Liver (tissue), 9 donors: Measurements from ENCODE around the gene HRH2. TPM values are rescaled to one million over a fixed set of nuclear protein-coding genes. Genes with fewer than 3 reads are reported as not detected.

ENCODE experiments used
- DNase-seq: peaks from one replicate; pipeline ENCODE4 v3.0.0-alpha.2; 2017; ENCODE audit warnings: low spot score
- H3K27ac ChIP-seq, 2 donors: one replicate each; pipeline ENCODE4 v1.7.0; 2013; ENCODE audit warnings: inconsistent platforms in 2 of 2, low read length in 2 of 2, control low read depth in 1 of 2, low read depth in 1 of 2, mild to moderate bottlenecking in 1 of 2
- H3K27me3 ChIP-seq, 4 donors: one replicate each; pipeline versions ENCODE4 v1.6.1 to v1.7.0; 2013; ENCODE audit warnings: low read length in 3 of 4, inconsistent platforms in 1 of 4, mild to moderate bottlenecking in 1 of 4, moderate library complexity in 1 of 4; ENCODE audit not compliant: control insufficient read depth in 4 of 4, insufficient read depth in 4 of 4
- H3K36me3 ChIP-seq, 4 donors: one replicate each; pipeline versions ENCODE4 v1.6.1 to v1.7.0; 2013; ENCODE audit warnings: low read length in 3 of 4, mild to moderate bottlenecking in 3 of 4, low read depth in 1 of 4, moderate library complexity in 1 of 4; ENCODE audit not compliant: control insufficient read depth in 4 of 4, insufficient read depth in 3 of 4
- H3K4me1 ChIP-seq, 4 donors: one replicate each; pipeline versions ENCODE4 v1.6.1 to v1.7.0; 2013; ENCODE audit warnings: low read length in 3 of 4, mild to moderate bottlenecking in 3 of 4, moderate library complexity in 1 of 4; ENCODE audit not compliant: control insufficient read depth in 4 of 4, insufficient read depth in 4 of 4
- H3K4me3 ChIP-seq, 3 donors: one replicate each; pipeline versions ENCODE4 v1.6.1 to v1.7.0; 2013; ENCODE audit warnings: low read length in 3 of 3, control low read depth in 1 of 3, low read depth in 1 of 3, mild to moderate bottlenecking in 1 of 3
- H3K9ac ChIP-seq, 2 donors: one replicate each; pipeline ENCODE4 v1.7.0; 2013; ENCODE audit warnings: low read length in 2 of 2, mild to moderate bottlenecking in 2 of 2, moderate library complexity in 2 of 2, control low read depth in 1 of 2, low read depth in 1 of 2
- H3K9me3 ChIP-seq, 4 donors: one replicate each; pipeline versions ENCODE4 v1.6.1 to v1.7.0; 2013; ENCODE audit warnings: low read length in 3 of 4; ENCODE audit not compliant: control insufficient read depth in 4 of 4
- EGR1 ChIP-seq, 2 donors: IDR thresholded peaks; 2 replicates each; pipeline ENCODE4 v1.6.1; 2016 to 2018; ENCODE audit warnings: antibody characterized with exemption in 2 of 2, low read depth in 2 of 2
- FOXA1 ChIP-seq: IDR thresholded peaks from 2 replicates; pipeline ENCODE4 v1.6.1; 2016; ENCODE audit warnings: antibody characterized with exemption
- FOXA2 ChIP-seq: IDR thresholded peaks from 2 replicates; pipeline ENCODE4 v1.6.1; 2016; ENCODE audit warnings: antibody characterized with exemption
- GABPA ChIP-seq, 2 donors: IDR thresholded peaks in 1 of 2; conservative IDR thresholded peaks in 1 of 2; 2 replicates each; pipeline ENCODE4 v1.6.1; 2016; ENCODE audit warnings: antibody characterized with exemption in 2 of 2, mild to moderate bottlenecking in 1 of 2, moderate library complexity in 1 of 2
- HNF4A ChIP-seq, 2 donors: conservative IDR thresholded peaks; 2 replicates each; pipeline ENCODE4 v1.6.1; 2016; ENCODE audit warnings: antibody characterized with exemption in 2 of 2, mild to moderate bottlenecking in 2 of 2
- HNF4G ChIP-seq: IDR thresholded peaks from 2 replicates; pipeline ENCODE4 v1.6.1; 2016; ENCODE audit warnings: antibody characterized with exemption
- JUND ChIP-seq, 2 donors: IDR thresholded peaks; 2 replicates each; pipeline ENCODE4 v1.6.1; 2016; ENCODE audit warnings: antibody characterized with exemption in 2 of 2
- NR2F2 ChIP-seq: IDR thresholded peaks from 2 replicates; pipeline ENCODE4 v1.6.1; 2016; ENCODE audit warnings: antibody characterized with exemption
- RAD21 ChIP-seq, 2 donors: IDR thresholded peaks; 2 replicates each; pipeline ENCODE4 v1.6.1; 2016; ENCODE audit warnings: antibody characterized with exemption in 2 of 2, mild to moderate bottlenecking in 2 of 2
- RXRA ChIP-seq, 2 donors: IDR thresholded peaks; 2 replicates each; pipeline ENCODE4 v1.6.1; 2017 to 2018; ENCODE audit warnings: antibody characterized with exemption in 2 of 2, mild to moderate bottlenecking in 1 of 2
- SP1 ChIP-seq: IDR thresholded peaks from 2 replicates; pipeline ENCODE4 v1.6.1; 2018; ENCODE audit warnings: antibody characterized with exemption, mild to moderate bottlenecking
- TAF1 ChIP-seq: conservative IDR thresholded peaks from 2 replicates; pipeline ENCODE4 v1.6.1; 2016; ENCODE audit warnings: antibody characterized with exemption, mild to moderate bottlenecking
- YY1 ChIP-seq: IDR thresholded peaks from 2 replicates; pipeline ENCODE4 v1.6.1; 2016; ENCODE audit warnings: antibody characterized with exemption, mild to moderate bottlenecking
- WGBS: extraction: QIAGEN DNeasy Blood & Tissue Kit; methylation state at CpG from one replicate; pipeline ENCODE4 v1.1.7; 2013; 5-methylcytosine and 5-hydroxymethylcytosine counted together
- polyA plus RNA-seq, 2 donors: library from polyadenylated mRNA; stranded (reverse) in 1 of 2; unstranded in 1 of 2; fragments of 200-250 nt in 1 of 2; fragments of >200 nt in 1 of 2; fragmentation: Nextera tagmentation in 1 of 2; extraction: Ambion mirVana in 1 of 2; gene quantifications; one replicate each; pipeline versions ENCODE4 v1.2.1 to v1.2.3, GENCODE V29; 2013 to 2015
- total RNA-seq, 2 donors: library from RNA; depleted of rRNA; stranded (reverse); fragments of >200 nt; gene quantifications; one replicate each; pipeline ENCODE4 v1.2.3, GENCODE V29; 2014
- TF ChIP-seq, protein P1 (sequence below): fragments of 150-350 bp; IDR thresholded peaks from 2 replicates; pipeline ENCODE4 v1.5.1; 2017; ENCODE audit warnings: improper control_type of control experiment, low read depth, low read length; ENCODE audit not compliant: missing input control
- TF ChIP-seq, protein P2 (sequence below): IDR thresholded peaks from 2 replicates; pipeline ENCODE4 v1.6.1; 2016; ENCODE audit warnings: antibody characterized with exemption
- TF ChIP-seq, protein P3 (sequence below): IDR thresholded peaks from 2 replicates; pipeline ENCODE4 v1.6.1; 2016; ENCODE audit warnings: antibody characterized with exemption
- TF ChIP-seq, protein P4 (sequence below): IDR thresholded peaks from 2 replicates; pipeline ENCODE4 v1.6.1; 2016; ENCODE audit warnings: antibody characterized with exemption, mild to moderate bottlenecking
- TF ChIP-seq, protein P5 (sequence below): IDR thresholded peaks from 2 replicates; pipeline ENCODE4 v1.6.1; 2016; ENCODE audit warnings: antibody characterized with exemption
- donor health status: healthy.
- donor health status: healthy.
- donor health status: healthy.
- donor health status: healthy.
- donor health status: healthy.

HRH2 gene
- total and polyA plus RNA-seq, 4 donors: 0.44 to 2.6 (median 1.3) TPM

DNA sequence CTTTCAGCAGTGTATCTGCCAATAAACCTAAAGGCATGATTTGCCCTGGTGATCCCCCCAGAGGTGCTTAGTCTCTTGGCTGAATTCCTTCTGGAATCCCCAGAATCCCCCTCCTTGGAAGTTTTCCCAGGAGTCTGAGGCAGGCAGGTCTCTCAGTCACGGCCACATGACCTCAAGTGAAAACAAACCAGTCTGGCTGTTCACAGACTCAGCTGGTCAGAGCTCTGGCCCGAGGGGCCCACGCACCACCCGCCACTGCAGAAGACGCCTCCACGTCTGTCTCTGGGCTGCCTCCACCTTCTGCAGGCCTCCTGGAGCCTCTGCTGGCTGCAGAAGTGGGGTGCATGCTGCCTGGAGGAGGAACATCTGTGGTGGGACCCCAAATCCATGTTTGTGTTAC lies 52.5 kb downstream of the HRH2 start (continued):
- TF ChIP-seq, protein P1, sequence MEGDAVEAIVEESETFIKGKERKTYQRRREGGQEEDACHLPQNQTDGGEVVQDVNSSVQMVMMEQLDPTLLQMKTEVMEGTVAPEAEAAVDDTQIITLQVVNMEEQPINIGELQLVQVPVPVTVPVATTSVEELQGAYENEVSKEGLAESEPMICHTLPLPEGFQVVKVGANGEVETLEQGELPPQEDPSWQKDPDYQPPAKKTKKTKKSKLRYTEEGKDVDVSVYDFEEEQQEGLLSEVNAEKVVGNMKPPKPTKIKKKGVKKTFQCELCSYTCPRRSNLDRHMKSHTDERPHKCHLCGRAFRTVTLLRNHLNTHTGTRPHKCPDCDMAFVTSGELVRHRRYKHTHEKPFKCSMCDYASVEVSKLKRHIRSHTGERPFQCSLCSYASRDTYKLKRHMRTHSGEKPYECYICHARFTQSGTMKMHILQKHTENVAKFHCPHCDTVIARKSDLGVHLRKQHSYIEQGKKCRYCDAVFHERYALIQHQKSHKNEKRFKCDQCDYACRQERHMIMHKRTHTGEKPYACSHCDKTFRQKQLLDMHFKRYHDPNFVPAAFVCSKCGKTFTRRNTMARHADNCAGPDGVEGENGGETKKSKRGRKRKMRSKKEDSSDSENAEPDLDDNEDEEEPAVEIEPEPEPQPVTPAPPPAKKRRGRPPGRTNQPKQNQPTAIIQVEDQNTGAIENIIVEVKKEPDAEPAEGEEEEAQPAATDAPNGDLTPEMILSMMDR: no peak
- TF ChIP-seq, protein P2, sequence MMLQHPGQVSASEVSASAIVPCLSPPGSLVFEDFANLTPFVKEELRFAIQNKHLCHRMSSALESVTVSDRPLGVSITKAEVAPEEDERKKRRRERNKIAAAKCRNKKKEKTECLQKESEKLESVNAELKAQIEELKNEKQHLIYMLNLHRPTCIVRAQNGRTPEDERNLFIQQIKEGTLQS: no peak

DNA sequence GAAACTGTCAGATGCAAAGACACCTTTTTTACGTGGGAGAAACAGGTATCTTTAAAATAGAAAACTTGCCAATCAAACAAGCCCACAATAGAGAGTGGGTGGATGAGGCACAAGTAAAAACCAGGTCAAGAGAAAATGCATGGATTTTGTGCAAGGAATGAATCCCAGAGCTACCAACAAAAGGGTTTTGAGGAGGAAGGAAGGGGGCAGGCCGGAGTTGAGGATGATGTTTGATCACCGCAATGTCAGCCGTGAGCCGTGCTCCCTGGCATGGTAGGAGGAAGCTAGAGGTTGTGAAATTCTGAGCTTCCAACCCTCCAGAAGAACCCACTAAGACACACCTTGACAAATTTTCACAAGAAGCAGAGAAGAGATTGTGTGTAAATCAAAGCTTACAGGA lies 53.2 kb downstream of the HRH2 start:
- Histone ChIP-seq H3K4me3 (no peak overlapping the region), H3K9me3 (peaks cover 0 to 2% (median 0%) of the 10 kb centered on the region in 4 donors), H3K27ac (no peak overlapping the region), H3K9ac (no peak overlapping the region), H3K36me3 (no peaks in the 10 kb centered on the region), H3K27me3 (no peaks in the 10 kb centered on the region), H3K4me1 (no peaks in the 10 kb centered on the region)
- TF ChIP-seq GABPA (IDR thresholded peaks at IDR 0.05 in 1 of 2, conservative IDR thresholded peaks at IDR 0.05 in 1 of 2): no peak
- no peak for DNase-seq
- 85% methylated on average over 5 of the region's 5 CpGs for WGBS

DNA sequence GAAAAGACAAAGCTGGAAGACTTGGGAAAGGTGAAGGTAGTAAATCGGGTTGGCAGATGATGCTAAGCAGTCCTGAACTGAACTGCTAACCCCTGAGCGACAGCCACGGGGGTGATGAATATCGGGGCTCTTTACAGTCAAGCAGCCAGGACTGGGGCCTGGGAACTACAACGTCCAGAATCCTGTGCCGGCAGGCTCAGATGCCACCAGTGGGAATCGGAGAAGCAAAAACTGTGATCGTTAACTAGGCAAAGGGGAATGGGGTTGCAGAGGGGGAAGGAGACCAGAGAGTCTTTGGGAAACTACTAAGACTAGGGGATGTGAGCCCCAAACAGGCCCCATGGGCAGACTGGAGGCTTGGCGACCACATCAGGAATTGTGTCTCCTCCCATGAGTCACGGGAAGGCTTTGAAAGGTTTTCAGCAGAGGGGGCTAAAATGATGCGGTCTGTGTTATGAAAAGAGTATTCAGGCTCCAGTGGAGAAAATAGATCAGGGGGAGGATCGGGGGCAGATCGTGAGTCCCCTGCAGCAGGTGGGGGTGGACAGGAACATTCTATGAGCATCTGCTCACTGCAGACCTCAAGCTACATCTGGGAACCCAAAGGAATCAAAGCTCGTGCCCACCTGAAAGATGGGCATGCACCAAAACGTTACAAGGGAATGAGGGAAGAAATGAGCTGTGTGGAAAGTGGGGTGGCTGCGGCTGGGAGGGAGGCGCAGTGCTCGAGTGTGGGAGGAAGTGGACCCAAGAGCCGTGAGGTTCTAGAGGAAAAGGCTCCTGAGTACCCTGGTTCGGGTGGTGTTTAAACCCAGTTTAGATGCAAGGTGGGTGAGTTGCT lies 53.8 kb downstream of the HRH2 start:
- H3K4me3 ChIP-seq: no peak overlapping the region
- H3K9me3 ChIP-seq: peaks cover 0 to 2% (median under 1%) of the 10 kb centered on the region in 4 donors
- no peak overlapping the region for H3K27ac ChIP-seq
- 87% methylated on average over 20 of the region's 20 CpGs for WGBS
- H3K27me3 ChIP-seq: no peaks in the 10 kb centered on the region
- TF ChIP-seq YY1: no peak
- TF ChIP-seq, protein P3, sequence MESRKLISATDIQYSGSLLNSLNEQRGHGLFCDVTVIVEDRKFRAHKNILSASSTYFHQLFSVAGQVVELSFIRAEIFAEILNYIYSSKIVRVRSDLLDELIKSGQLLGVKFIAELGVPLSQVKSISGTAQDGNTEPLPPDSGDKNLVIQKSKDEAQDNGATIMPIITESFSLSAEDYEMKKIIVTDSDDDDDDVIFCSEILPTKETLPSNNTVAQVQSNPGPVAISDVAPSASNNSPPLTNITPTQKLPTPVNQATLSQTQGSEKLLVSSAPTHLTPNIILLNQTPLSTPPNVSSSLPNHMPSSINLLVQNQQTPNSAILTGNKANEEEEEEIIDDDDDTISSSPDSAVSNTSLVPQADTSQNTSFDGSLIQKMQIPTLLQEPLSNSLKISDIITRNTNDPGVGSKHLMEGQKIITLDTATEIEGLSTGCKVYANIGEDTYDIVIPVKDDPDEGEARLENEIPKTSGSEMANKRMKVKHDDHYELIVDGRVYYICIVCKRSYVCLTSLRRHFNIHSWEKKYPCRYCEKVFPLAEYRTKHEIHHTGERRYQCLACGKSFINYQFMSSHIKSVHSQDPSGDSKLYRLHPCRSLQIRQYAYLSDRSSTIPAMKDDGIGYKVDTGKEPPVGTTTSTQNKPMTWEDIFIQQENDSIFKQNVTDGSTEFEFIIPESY: no peak
- TF ChIP-seq RXRA (IDR thresholded peaks at IDR 0.05): no peak
- TF ChIP-seq, protein P1: no peak
- no peak for TF ChIP-seq HNF4G
- TF ChIP-seq, protein P4, sequence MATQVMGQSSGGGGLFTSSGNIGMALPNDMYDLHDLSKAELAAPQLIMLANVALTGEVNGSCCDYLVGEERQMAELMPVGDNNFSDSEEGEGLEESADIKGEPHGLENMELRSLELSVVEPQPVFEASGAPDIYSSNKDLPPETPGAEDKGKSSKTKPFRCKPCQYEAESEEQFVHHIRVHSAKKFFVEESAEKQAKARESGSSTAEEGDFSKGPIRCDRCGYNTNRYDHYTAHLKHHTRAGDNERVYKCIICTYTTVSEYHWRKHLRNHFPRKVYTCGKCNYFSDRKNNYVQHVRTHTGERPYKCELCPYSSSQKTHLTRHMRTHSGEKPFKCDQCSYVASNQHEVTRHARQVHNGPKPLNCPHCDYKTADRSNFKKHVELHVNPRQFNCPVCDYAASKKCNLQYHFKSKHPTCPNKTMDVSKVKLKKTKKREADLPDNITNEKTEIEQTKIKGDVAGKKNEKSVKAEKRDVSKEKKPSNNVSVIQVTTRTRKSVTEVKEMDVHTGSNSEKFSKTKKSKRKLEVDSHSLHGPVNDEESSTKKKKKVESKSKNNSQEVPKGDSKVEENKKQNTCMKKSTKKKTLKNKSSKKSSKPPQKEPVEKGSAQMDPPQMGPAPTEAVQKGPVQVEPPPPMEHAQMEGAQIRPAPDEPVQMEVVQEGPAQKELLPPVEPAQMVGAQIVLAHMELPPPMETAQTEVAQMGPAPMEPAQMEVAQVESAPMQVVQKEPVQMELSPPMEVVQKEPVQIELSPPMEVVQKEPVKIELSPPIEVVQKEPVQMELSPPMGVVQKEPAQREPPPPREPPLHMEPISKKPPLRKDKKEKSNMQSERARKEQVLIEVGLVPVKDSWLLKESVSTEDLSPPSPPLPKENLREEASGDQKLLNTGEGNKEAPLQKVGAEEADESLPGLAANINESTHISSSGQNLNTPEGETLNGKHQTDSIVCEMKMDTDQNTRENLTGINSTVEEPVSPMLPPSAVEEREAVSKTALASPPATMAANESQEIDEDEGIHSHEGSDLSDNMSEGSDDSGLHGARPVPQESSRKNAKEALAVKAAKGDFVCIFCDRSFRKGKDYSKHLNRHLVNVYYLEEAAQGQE: no peak
- no peak for TF ChIP-seq JUND (IDR thresholded peaks at IDR 0.05)
- TF ChIP-seq, protein P5, sequence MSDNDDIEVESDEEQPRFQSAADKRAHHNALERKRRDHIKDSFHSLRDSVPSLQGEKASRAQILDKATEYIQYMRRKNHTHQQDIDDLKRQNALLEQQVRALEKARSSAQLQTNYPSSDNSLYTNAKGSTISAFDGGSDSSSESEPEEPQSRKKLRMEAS: no peak
- no peak for TF ChIP-seq FOXA1
- TF ChIP-seq HNF4A (conservative IDR thresholded peaks at IDR 0.05): no peak
- TF ChIP-seq, protein P2: no peak
- TF ChIP-seq FOXA2: no peak
- TF ChIP-seq NR2F2: no peak
- TF ChIP-seq GABPA (IDR thresholded peaks at IDR 0.05 in 1 of 2, conservative IDR thresholded peaks at IDR 0.05 in 1 of 2): no peak
- no peak for TF ChIP-seq TAF1
- TF ChIP-seq EGR1 (IDR thresholded peaks at IDR 0.05; ENCODE audit: low read depth in 2 of 2): no peak
- no peak for TF ChIP-seq SP1
- TF ChIP-seq RAD21 (IDR thresholded peaks at IDR 0.05): no peak
- H3K36me3 ChIP-seq: no peaks in the 10 kb centered on the region
- H3K4me1 ChIP-seq: no peaks in the 10 kb centered on the region
- H3K9ac ChIP-seq: no peak overlapping the region
- DNase-seq: no peak
